ENCODE results near the gene SHFL.
A peak's percentile ranks its signal among the peaks of the same experiment; 100 is the strongest.

Gene SHFL

DNA sequence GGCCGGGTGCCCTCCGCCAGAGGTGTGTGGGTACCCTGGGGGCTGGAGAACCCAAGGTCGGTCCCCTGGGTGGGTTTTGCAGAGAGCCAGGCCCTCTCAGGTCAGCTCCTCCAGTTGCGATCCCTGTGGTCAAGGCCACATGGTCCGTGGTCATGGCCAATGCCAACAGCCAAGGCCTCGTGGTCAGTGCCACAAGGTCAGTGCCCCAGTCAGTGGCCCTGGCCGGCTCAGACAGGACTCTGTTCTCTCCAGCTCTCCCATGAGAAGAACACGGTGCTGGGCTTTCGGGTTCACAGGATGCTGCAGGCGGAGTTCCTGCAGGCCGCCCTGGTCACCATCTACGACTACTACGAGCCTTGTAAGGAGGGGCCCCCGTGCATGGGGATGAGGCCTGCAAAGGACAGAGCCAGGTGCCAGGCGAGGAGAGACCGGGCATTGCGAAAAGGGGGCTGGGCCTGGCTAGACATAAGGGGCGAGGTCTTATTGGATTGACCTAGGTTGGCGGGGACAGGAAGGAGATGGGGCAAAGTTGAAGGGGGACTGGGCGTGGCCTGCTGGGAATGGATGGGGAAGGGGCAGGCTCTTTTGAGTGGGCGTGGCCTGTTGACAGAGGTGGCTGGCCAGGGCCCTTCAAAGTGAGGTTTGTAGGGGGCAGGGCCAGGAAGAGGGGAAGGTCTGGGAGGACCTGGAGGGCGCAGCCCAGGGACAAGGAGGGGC lies 15.2 kb upstream of the SHFL start:
- TF ChIP-seq, protein P1, sequence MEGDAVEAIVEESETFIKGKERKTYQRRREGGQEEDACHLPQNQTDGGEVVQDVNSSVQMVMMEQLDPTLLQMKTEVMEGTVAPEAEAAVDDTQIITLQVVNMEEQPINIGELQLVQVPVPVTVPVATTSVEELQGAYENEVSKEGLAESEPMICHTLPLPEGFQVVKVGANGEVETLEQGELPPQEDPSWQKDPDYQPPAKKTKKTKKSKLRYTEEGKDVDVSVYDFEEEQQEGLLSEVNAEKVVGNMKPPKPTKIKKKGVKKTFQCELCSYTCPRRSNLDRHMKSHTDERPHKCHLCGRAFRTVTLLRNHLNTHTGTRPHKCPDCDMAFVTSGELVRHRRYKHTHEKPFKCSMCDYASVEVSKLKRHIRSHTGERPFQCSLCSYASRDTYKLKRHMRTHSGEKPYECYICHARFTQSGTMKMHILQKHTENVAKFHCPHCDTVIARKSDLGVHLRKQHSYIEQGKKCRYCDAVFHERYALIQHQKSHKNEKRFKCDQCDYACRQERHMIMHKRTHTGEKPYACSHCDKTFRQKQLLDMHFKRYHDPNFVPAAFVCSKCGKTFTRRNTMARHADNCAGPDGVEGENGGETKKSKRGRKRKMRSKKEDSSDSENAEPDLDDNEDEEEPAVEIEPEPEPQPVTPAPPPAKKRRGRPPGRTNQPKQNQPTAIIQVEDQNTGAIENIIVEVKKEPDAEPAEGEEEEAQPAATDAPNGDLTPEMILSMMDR (conservative IDR thresholded peaks at IDR 0.05; ENCODE audit: low read depth, low read length), result no peak
- no peak for DNase-seq (ENCODE audit: low read depth)
- no peak overlapping the region for H3K4me3 ChIP-seq (ENCODE audit: low read depth, low read length)

DNA sequence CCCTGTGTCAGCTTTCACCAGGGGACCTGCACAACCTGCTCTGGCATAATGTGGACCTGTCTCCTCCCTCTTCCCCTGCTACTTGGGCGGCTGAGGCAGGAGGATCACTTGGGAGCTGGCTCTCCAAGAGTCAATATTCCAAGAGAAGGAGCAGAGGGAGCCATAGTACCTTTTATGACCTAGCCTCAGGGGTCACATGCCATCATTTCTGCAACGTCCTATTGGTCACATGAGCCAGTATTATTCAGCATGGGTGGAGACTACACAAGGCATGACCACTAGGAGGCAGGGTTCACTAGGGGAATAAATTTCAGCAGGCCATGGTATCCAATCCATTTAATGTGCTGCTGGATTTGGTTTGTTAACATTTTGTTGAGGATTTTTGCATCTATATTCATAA lies 12.0 kb upstream of the SHFL start:
- DNase-seq (ENCODE audit: low read depth), result peak; percentile 50
- no peak overlapping the region for H3K4me3 ChIP-seq (ENCODE audit: low read depth, low read length)
- TF ChIP-seq, protein P1 (conservative IDR thresholded peaks at IDR 0.05; ENCODE audit: low read depth, low read length), result peak; percentile 40

DNA sequence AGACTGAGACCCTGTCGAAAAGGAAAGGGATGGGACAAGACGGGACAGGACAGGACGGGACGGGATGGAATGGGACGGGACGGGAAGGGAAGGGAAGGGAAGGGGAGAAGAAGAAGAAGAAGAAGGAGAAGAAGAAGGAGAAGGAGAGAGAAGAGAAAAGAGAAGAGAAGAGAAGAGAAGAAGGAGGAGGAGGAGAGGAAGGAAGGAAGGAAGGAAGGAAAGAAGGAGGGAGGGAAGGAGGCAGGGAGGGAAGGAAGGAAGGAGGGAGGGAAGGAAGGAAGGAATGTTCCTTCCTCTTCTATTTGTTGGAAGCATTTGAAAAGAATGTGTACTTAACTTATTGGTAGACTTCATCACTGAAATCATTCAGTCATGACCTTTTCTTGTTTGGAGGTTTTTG lies 9.6 kb upstream of the SHFL start:
- no peak overlapping the region for H3K4me3 ChIP-seq (ENCODE audit: low read depth, low read length)
- TF ChIP-seq, protein P1 (conservative IDR thresholded peaks at IDR 0.05; ENCODE audit: low read depth, low read length), result no peak
- no peak for DNase-seq (ENCODE audit: low read depth)

DNA sequence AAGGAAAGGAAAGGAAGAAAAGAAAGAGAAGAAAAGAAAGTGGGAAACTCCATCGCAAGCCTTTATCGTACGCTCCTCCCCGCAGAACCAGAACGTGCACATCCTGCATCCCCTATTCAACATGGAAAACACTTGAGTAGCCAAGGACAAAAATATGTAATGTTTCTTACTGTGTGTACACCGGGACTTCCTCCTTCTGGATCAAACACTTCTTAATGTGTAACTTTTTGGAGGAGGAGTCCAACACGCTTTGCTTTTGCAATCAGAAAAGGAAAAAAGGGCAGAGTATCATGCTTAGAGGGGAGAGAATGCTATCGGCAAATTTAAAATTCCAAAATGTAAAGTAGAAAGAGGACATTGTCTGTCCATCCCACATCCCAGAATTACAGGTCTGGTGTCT lies 7.8 kb upstream of the SHFL start:
- no peak for DNase-seq (ENCODE audit: low read depth)
- H3K4me3 ChIP-seq (ENCODE audit: low read depth, low read length), result no peak overlapping the region
- TF ChIP-seq, protein P1 (conservative IDR thresholded peaks at IDR 0.05; ENCODE audit: low read depth, low read length), result no peak

DNA sequence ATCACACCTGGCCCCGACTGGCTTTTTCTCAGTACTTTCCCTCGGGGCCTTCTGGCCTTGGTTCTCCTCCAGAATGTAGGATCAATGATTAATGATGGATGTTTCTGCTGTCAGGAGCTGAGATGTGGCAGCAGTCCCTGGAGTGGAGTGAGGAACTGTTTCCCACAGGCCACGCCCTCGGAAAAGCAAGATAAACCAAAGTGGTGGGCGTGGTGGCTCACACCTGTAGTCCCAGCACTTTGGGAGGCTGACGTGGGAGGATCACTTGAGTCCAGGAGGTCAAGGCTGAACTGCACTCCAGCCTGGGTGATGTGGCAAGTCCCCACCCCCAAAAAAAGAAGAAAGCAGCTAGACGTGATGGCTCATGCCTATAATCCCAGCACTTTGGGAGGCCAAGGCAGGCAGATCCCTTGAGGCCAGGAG lies 7.1 kb upstream of the SHFL start:
- no peak for DNase-seq (ENCODE audit: low read depth)
- TF ChIP-seq, protein P1 (conservative IDR thresholded peaks at IDR 0.05; ENCODE audit: low read depth, low read length), result no peak

DNA sequence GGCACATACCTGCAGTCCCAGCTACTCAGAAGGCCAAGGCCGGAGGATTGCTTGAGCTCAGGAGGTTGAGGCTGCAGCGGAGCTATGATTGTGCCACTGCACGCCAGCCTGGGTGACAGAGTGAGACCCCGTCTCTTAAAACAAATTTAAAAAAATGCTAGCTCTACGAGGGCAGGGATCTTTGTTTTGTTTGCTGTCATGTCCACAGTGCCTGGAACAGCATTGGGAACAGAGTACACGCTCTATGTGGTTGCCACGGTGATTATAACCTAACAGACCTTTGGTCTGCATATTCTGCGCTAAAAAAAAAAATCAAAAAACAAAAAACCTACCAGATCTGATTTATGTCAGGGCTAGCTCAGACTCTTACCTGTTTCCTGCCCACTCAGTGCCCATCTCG lies 2.2 kb upstream of the SHFL start:
- DNase-seq (ENCODE audit: low read depth), result no peak
- TF ChIP-seq, protein P1 (conservative IDR thresholded peaks at IDR 0.05; ENCODE audit: low read depth, low read length), result no peak
- no peak overlapping the region for H3K4me3 ChIP-seq (ENCODE audit: low read depth, low read length)

More for the DNA sequence above, 7.1 kb upstream of the SHFL start:
- H3K4me3 ChIP-seq (ENCODE audit: low read depth, low read length), result no peak overlapping the region

DNA sequence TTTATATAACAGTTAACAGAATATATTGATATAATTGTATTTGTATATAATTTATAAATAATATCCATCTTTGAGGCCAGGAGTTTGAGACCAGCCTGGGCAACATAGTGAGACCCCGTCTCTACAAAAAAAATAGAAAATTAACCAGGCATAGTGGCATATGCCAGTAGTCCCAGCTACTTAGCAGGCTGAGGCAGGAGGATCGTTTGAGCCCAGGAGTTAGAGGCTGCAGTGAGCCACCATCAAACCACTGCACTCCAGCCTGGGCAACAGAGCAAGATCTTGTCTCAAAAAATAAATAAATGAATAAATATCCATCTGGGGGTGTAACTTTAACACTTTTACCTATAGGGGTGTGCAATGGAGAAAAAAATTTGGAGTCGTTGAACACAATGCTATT lies 1.3 kb upstream of the SHFL start:
- TF ChIP-seq, protein P1 (conservative IDR thresholded peaks at IDR 0.05; ENCODE audit: low read depth, low read length), result no peak
- H3K4me3 ChIP-seq (ENCODE audit: low read depth, low read length), result no peak overlapping the region
- DNase-seq (ENCODE audit: low read depth), result no peak

Data from choroid plexus epithelial cell (primary cell).